IMR-90 (cell line): ENCODE results near the gene CDH23. TPM values are rescaled to one million over a fixed set of nuclear protein-coding genes. Genes with fewer than 3 reads are reported as not detected.
"Not testable (repeated sequence)": the region's sequence is repeated elsewhere in the genome, so short reads cannot be mapped to it uniquely, and the experiment has no call there.

Experiments used
- ATAC-seq: fragments of 200-7000 bp; cut with Tn5 transposase; 2 replicates; pipeline ENCODE4 v1.9.1; 2020; ENCODE audit warnings: low read depth, mild to moderate bottlenecking, moderate library complexity
- BruUV-seq: library from RNA; stranded (reverse); fragments of 400-500 nt; replicated peaks from 2 replicates; lab custom pipeline; 2021; lab: Mats Ljungman, UMichigan
- CTCF ChIA-PET: fragments of 300-600 bp; formaldehyde crosslinking; extraction: SDS; loops from one replicate; lab custom pipeline; 2021; ENCODE audit warnings: antibody characterized with exemption; lab: Yijun Ruan, JAX
- POLR2A ChIA-PET: fragments of 300-600 bp; sonication (Branson Sonifier 250); formaldehyde crosslinking; loops from one replicate; lab custom pipeline; 2022; ENCODE audit warnings: antibody characterized with exemption; ENCODE audit not compliant: unreplicated experiment; lab: Charles Lee
- DNase-seq: peaks from one replicate; pipeline ENCODE4 v3.0.0; 2013
- H2AFZ ChIP-seq: replicated peaks from 2 replicates; pipeline ENCODE3; 2013; ENCODE audit warnings: low read length, mild to moderate bottlenecking; ENCODE audit not compliant: poor library complexity
- H2AK5ac ChIP-seq: 2 replicates; pipeline ENCODE4 v1.6.1; 2013; ENCODE audit warnings: low read depth, low read length, inconsistent platforms
- H2AK9ac ChIP-seq: replicated peaks from 2 replicates; pipeline ENCODE3; 2013; ENCODE audit warnings: mild to moderate bottlenecking, low read depth, low read length, moderate library complexity; ENCODE audit not compliant: poor library complexity
- H2BK120ac ChIP-seq: 2 replicates; pipeline ENCODE4 v1.6.1; 2013; ENCODE audit warnings: low read depth, low read length, inconsistent platforms
- H2BK15ac ChIP-seq: 3 replicates; pipeline ENCODE4 v1.6.1; 2013; ENCODE audit warnings: low read depth, low read length, inconsistent platforms
- H2BK20ac ChIP-seq: 2 replicates; pipeline ENCODE4 v1.6.1; 2013; ENCODE audit warnings: low read depth, mild to moderate bottlenecking, inconsistent platforms, low read length, moderate library complexity
- H2BK5ac ChIP-seq: 2 replicates; pipeline ENCODE4 v1.6.1; 2013; ENCODE audit warnings: mild to moderate bottlenecking, low read depth, low read length, inconsistent platforms; ENCODE audit not compliant: poor library complexity, severe bottlenecking
- H3K14ac ChIP-seq: replicated peaks from 2 replicates; pipeline ENCODE4 v1.6.1; 2013; ENCODE audit warnings: low read depth, low read length, inconsistent platforms
- H3K18ac ChIP-seq: 2 replicates; pipeline ENCODE4 v1.6.1; 2013; ENCODE audit warnings: low read depth, low read length, control low read depth
- H3K23ac ChIP-seq: 2 replicates; pipeline ENCODE4 v1.6.1; 2013; ENCODE audit warnings: low read depth, low read length, inconsistent platforms
- H3K27ac ChIP-seq: 2 replicates; pipeline ENCODE4 v1.5.1; 2013; ENCODE audit warnings: mild to moderate bottlenecking, control low read depth, low read length; ENCODE audit not compliant: insufficient read depth
- H3K27me3 ChIP-seq: 2 replicates; pipeline ENCODE4 v1.6.1; 2013; ENCODE audit warnings: low read length; ENCODE audit not compliant: control insufficient read depth, insufficient read depth
- H3K36me3 ChIP-seq: 2 replicates; pipeline ENCODE4 v1.6.1; 2013; ENCODE audit warnings: low read length, mixed read lengths; ENCODE audit not compliant: control insufficient read depth, insufficient read depth
- H3K4ac ChIP-seq: 2 replicates; pipeline ENCODE4 v1.6.1; 2013; ENCODE audit warnings: low read depth, low read length, inconsistent platforms
- H3K4me1 ChIP-seq: 2 replicates; pipeline ENCODE4 v1.6.1; 2013; ENCODE audit warnings: low read length, mixed read lengths; ENCODE audit not compliant: control insufficient read depth, insufficient read depth
- H3K4me2 ChIP-seq: 2 replicates; pipeline ENCODE4 v1.6.1; 2013; ENCODE audit warnings: low read depth, mild to moderate bottlenecking, control low read depth, low read length, moderate library complexity
- H3K4me3 ChIP-seq: 2 replicates; pipeline ENCODE4 v1.5.1; 2013; ENCODE audit warnings: low read depth, mild to moderate bottlenecking, control low read depth, low read length, moderate library complexity; ENCODE audit not compliant: insufficient read depth
- H3K56ac ChIP-seq: 2 replicates; pipeline ENCODE4 v1.6.1; 2013; ENCODE audit warnings: low read length, inconsistent platforms; ENCODE audit not compliant: insufficient read depth; ENCODE audit errors: extremely low read depth
- H3K79me1 ChIP-seq, 2 experiments: 2 replicates each; pipeline ENCODE4 v1.6.1; 2013; ENCODE audit warnings: low read length in 2 of 2, inconsistent platforms in 1 of 2, low read depth in 1 of 2
- H3K9ac ChIP-seq: 2 replicates; pipeline ENCODE4 v1.6.1; 2013; ENCODE audit warnings: low read depth, low read length, control low read depth
- H3K9me1 ChIP-seq: 2 replicates; pipeline ENCODE4 v1.6.1; 2013; ENCODE audit warnings: low read length, inconsistent platforms; ENCODE audit not compliant: insufficient read depth
- H3K9me3 ChIP-seq: 2 replicates; pipeline ENCODE4 v1.6.1; 2013; ENCODE audit warnings: low read length; ENCODE audit not compliant: control insufficient read depth, insufficient read depth
- H4K20me1 ChIP-seq: 2 replicates; pipeline ENCODE4 v1.6.1; 2013; ENCODE audit warnings: low read length, inconsistent platforms; ENCODE audit not compliant: insufficient read depth
- H4K5ac ChIP-seq: 2 replicates; pipeline ENCODE4 v1.6.1; 2013; ENCODE audit warnings: mild to moderate bottlenecking, low read depth, low read length, control low read depth
- H4K8ac ChIP-seq, 2 experiments: 2 replicates each; pipeline ENCODE4 v1.6.1; 2013; ENCODE audit warnings: low read depth in 2 of 2, low read length in 2 of 2, control low read depth in 1 of 2, inconsistent platforms in 1 of 2
- H4K91ac ChIP-seq: 2 replicates; pipeline ENCODE4 v1.6.1; 2013; ENCODE audit warnings: low read depth, low read length, inconsistent platforms; ENCODE audit not compliant: insufficient read depth
- CEBPB ChIP-seq: IDR thresholded peaks from 2 replicates; pipeline ENCODE4 v1.6.1; 2012; ENCODE audit warnings: low read depth, low read length, improper control_type of control experiment
- MAZ ChIP-seq: IDR thresholded peaks from 2 replicates; pipeline ENCODE4 v1.6.1; 2012; ENCODE audit warnings: low read depth, mild to moderate bottlenecking, low read length, improper control_type of control experiment, moderate library complexity, borderline replicate concordance
- POLR2A ChIP-seq: IDR thresholded peaks from 2 replicates; pipeline ENCODE4 v1.6.1; 2012; ENCODE audit warnings: mild to moderate bottlenecking, low read depth, low read length
- WGBS, 2 experiments: methylation state at CpG; one replicate each; pipeline versions ENCODE4 v1.1.5 to v1.1.7; 2013; ENCODE audit warnings: missing lambda C conversion rate in 2 of 2; ENCODE audit not compliant: insufficient read length in 1 of 2; ENCODE audit errors: extremely low coverage in 2 of 2; 5-methylcytosine and 5-hydroxymethylcytosine counted together
- dilution Hi-C: fragments of 300-500 bp; cut with HindIII; formaldehyde crosslinking; loops from one replicate; pipeline ENCODE4 v1.14.3; 2018; ENCODE audit warnings: low sequenced_read_pairs; ENCODE audit not compliant: unreplicated experiment
- in situ Hi-C: fragments of 300-500 bp; cut with MboI; formaldehyde crosslinking; loops from 3 replicates; pipeline ENCODE4 v1.14.3; 2019; ENCODE audit warnings: low sequenced_read_pairs, inconsistent platforms, mixed read lengths
- intact Hi-C: fragments of 100-400 bp; cut with micrococcal nuclease; formaldehyde crosslinking; loops from 2 replicates; pipeline ENCODE4 v1.10.0; 2022
- polyA plus RNA-seq, 3 experiments: library from polyadenylated mRNA; depleted of rRNA; stranded (reverse); fragments of >200 nt; gene quantifications; 2 replicates each; pipeline ENCODE4 v1.2.3, GENCODE V29; 2012; ENCODE audit warnings: low replicate concordance in 1 of 3
- total RNA-seq: library from RNA; depleted of rRNA; stranded (reverse); fragments of >200 nt; gene quantifications from 2 replicates; pipeline ENCODE4 v1.2.3, GENCODE V29; 2012

Gene CDH23
- total and polyA plus RNA-seq, 2 of the 4 experiments (the other 2 are of a cell fraction): under 0.01 to 0.03 TPM

GRCh38 chr10:71599518-71599917 lies 202.8 kb downstream of the CDH23 start:
- 0 out of 2 replicates have a peak, but pooled peaks cover 4% of the 10 kb centered on the region for H3K9me1 ChIP-seq
- no peak overlapping the region for H2AK9ac ChIP-seq
- H3K9me3 ChIP-seq: no peaks in the 10 kb centered on the region
- TF ChIP-seq CEBPB (no peak), MAZ (no peak), POLR2A (no peak)
- H3K4ac ChIP-seq: no peak overlapping the region
- H4K20me1 ChIP-seq: no peaks in the 10 kb centered on the region
- no peak overlapping the region for H2BK20ac ChIP-seq
- no peak overlapping the region for H3K18ac ChIP-seq
- no peaks in the 10 kb centered on the region for H3K36me3 ChIP-seq
- no peak overlapping the region for H3K56ac ChIP-seq
- no peak overlapping the region for H2AFZ ChIP-seq
- WGBS, 2 experiments: no CpG with 5 or more reads among the region's 2 CpGs
- H3K9ac ChIP-seq: no peak overlapping the region
- no peak overlapping the region for H2AK5ac ChIP-seq
- no TSS peak for BruUV-seq
- no peak overlapping the region for H3K14ac ChIP-seq
- dilution Hi-C loops (no loop called here), in situ Hi-C loops (no loop called here), intact Hi-C loops (no loop called here)
- no peak overlapping the region for H3K4me2 ChIP-seq
- H3K27ac ChIP-seq: no peak overlapping the region
- H4K8ac ChIP-seq: no peak overlapping the region
- H3K79me1 ChIP-seq: no peaks in the 10 kb centered on the region
- H2BK5ac ChIP-seq: no peak overlapping the region
- no peak overlapping the region for H2BK15ac ChIP-seq
- H2BK120ac ChIP-seq: no peak overlapping the region
- ChIA-PET CTCF (no interaction called here), POLR2A (no interaction called here)
- ATAC-seq (no peak), DNase-seq (no peak)
- H3K4me3 ChIP-seq: no peak overlapping the region
- no peak overlapping the region for H4K5ac ChIP-seq
- no peak overlapping the region for H4K91ac ChIP-seq
- H3K4me1 ChIP-seq: no peaks in the 10 kb centered on the region
- no peak overlapping the region for H3K23ac ChIP-seq
- H3K27me3 ChIP-seq: peaks cover 9% of the 10 kb centered on the region; the same call in 1 of the 2 replicates

GRCh38 chr10:71600242-71600641 lies 203.5 kb downstream of the CDH23 start:
- POLR2A ChIA-PET, H4K91ac ChIP-seq, H3K36me3 ChIP-seq, CTCF ChIA-PET, DNase-seq, H2AFZ ChIP-seq, H3K4me2 ChIP-seq, dilution Hi-C loops, H2AK9ac ChIP-seq, intact Hi-C loops, H4K5ac ChIP-seq, H4K20me1 ChIP-seq, ATAC-seq, H3K4me1 ChIP-seq, H3K9me1 ChIP-seq, H2BK5ac ChIP-seq, H3K4me3 ChIP-seq, H2AK5ac ChIP-seq, H3K9me3 ChIP-seq, H3K18ac ChIP-seq, H3K56ac ChIP-seq, H2BK20ac ChIP-seq, H3K23ac ChIP-seq, H2BK120ac ChIP-seq, BruUV-seq, H3K14ac ChIP-seq, H3K79me1 ChIP-seq, H4K8ac ChIP-seq, H3K4ac ChIP-seq, H3K9ac ChIP-seq, H2BK15ac ChIP-seq, H3K27ac ChIP-seq: not testable (repeated sequence)
- in situ Hi-C loops: loop anchor here (10.0 kb wide), 1 partner anchor 285 kb away; the partner anchor contains the start of gene SLC29A3
- H3K27me3 ChIP-seq: peaks cover 12% of the 10 kb centered on the region; the same call in 1 of the 2 replicates
- 95% methylated on average over 6 of the region's 8 CpGs; no CpG with 5 or more reads in 1 of the 2 experiments for WGBS, 2 experiments
